Spleen (tissue), 11 donors: ENCODE data around the gene SLC4A4. TPM values are rescaled to one million over a fixed set of nuclear protein-coding genes. Genes with fewer than 3 reads are reported as not detected.
"Not testable (repeated sequence)": the region's sequence is repeated elsewhere in the genome, so short reads cannot be mapped to it uniquely, and the experiment has no call there.

Experiments
- DNase-seq: peaks from one replicate; pipeline ENCODE4 v3.0.0-alpha.2; 2020
- H3K27ac ChIP-seq, 8 donors: fragments of 200-600 bp; sonication (generic) in 7 of 8; 1 replicate in 4 of 8; 2 replicates in 4 of 8; pipeline versions ENCODE4 v1.5.0 to v1.8.0; 2016 to 2021; ENCODE audit warnings: inconsistent platforms in 4 of 8, mild to moderate bottlenecking in 4 of 8, moderate library complexity in 1 of 8
- H3K27me3 ChIP-seq, 7 donors: fragments of 200-600 bp; sonication (generic) in 6 of 7; replicated peaks in 1 of 7; 1 replicate in 4 of 7; 2 replicates in 3 of 7; pipeline versions ENCODE4 v1.5.0 to v1.8.0; 2016 to 2021; ENCODE audit warnings: inconsistent platforms in 3 of 7, mild to moderate bottlenecking in 1 of 7
- H3K36me3 ChIP-seq, 6 donors: fragments of 200-600 bp; sonication (generic) in 5 of 6; 1 replicate in 4 of 6; 2 replicates in 2 of 6; pipeline versions ENCODE4 v1.5.0 to v1.8.0; 2016 to 2021; ENCODE audit warnings: inconsistent platforms in 2 of 6
- H3K4me1 ChIP-seq, 6 donors: fragments of 200-600 bp; sonication (generic) in 5 of 6; 1 replicate in 3 of 6; 2 replicates in 3 of 6; pipeline versions ENCODE4 v1.5.0 to v1.8.0; 2016 to 2021; ENCODE audit warnings: inconsistent platforms in 3 of 6
- H3K4me3 ChIP-seq, 8 donors: fragments of 200-600 bp; sonication (generic) in 7 of 8; 1 replicate in 4 of 8; 2 replicates in 4 of 8; pipeline versions ENCODE4 v1.5.0 to v1.8.0; 2016 to 2021; ENCODE audit warnings: inconsistent platforms in 4 of 8, mild to moderate bottlenecking in 4 of 8, moderate library complexity in 2 of 8
- H3K9me3 ChIP-seq, 8 donors: fragments of 200-600 bp; sonication (generic) in 7 of 8; 1 replicate in 4 of 8; 2 replicates in 4 of 8; pipeline versions ENCODE4 v1.5.0 to v1.8.0; 2016 to 2021; ENCODE audit warnings: inconsistent platforms in 4 of 8
- POLR2A ChIP-seq, 3 donors: fragments of 450-650 bp; IDR thresholded peaks; one replicate each; pipeline ENCODE4 v1.5.1; 2017; ENCODE audit warnings: antibody characterized with exemption in 3 of 3, mild to moderate bottlenecking in 1 of 3
- POLR2AphosphoS5 ChIP-seq, 3 donors: sonication (generic); formaldehyde crosslinking; IDR thresholded peaks; one replicate each; pipeline ENCODE4 v1.5.1; 2017; ENCODE audit warnings: antibody characterized with exemption in 3 of 3
- WGBS, 5 donors: extraction: QIAGEN DNeasy Blood & Tissue Kit in 3 of 5; methylation state at CpG; one replicate each; pipeline versions ENCODE4 v1.1.5 to v1.1.7; 2013 to 2018; 5-methylcytosine and 5-hydroxymethylcytosine counted together
- intact Hi-C: fragments of 100-400 bp; cut with DNase I; formaldehyde crosslinking; loops from one replicate; pipeline ENCODE4 v1.15.0; 2023; ENCODE audit warnings: low total_unique reads
- polyA plus RNA-seq, 3 donors: library from polyadenylated mRNA; stranded (reverse); fragments of 200-250 nt; gene quantifications; one replicate each; pipeline ENCODE4 v1.2.1, GENCODE V29; 2013
- total RNA-seq, 7 donors: library from RNA; depleted of rRNA in 3 of 7; stranded (reverse); fragments of >200 nt in 3 of 7; fragmentation: NEBNext Ultra II Directional in 4 of 7; extraction: Animal tissue kit (Norgen Biotek cat#: 25700) in 4 of 7; gene quantifications; one replicate each; pipeline versions ENCODE4 v1.1.0 to v1.2.1, GENCODE V29; 2016 to 2021
- TF ChIP-seq, protein P1 (sequence below), 11 experiments: fragments of 200-600 bp in 7 of 11; fragments of 450-650 bp in 4 of 11; sonication (generic) in 4 of 11; IDR thresholded peaks in 8 of 11; conservative IDR thresholded peaks in 3 of 11; 1 replicate in 7 of 11; 2 replicates in 4 of 11; pipeline versions ENCODE4 v1.4.0 to v1.8.0; 2016 to 2021; ENCODE audit warnings: antibody characterized with exemption in 11 of 11, inconsistent platforms in 4 of 11, mild to moderate bottlenecking in 1 of 11
- donor health status: healthy with polysubstance abuse.
- donor health status: DM: no; HTN: no; CAD: no; lungs with moderate emphysema.
- donor health status: DM: no; HTN: no; CAD: no.
- donor health status: Bipolar disorder and iron deficiency.
- donor health status: healthy.
- donor health status: DM: no; HTN: no; CAD: no.
- donor health status: DM: yes; HTN: yes; CAD: no.

SLC4A4 gene
- total and polyA plus RNA-seq, 10 donors: 0.07 to 3.4 (median 1.4) TPM

DNA sequence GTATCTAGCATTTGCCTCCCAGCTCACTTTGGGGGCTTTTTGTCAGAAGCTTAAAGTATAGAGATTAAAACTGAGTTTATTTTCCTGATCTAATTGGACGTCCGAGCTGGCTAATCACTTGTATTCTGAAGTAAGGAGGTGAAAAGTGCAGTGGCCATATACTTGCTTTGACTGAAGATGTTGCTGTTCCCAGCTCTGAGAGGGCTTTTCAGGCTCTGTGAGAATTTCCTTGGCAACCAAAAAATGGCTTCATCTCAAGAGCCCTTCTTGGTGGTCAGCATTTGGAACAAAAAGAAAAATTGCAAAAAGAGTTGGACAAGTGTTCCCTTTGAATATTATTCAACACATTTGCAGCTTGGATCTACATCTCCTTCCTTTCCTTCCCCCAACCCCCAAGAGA is 67.0 kb downstream of the SLC4A4 start:
- Histone ChIP-seq H3K36me3 (no peaks in the 10 kb centered on the region), H3K4me3 (no peak overlapping the region), H3K27me3 (no peaks in the 10 kb centered on the region), H3K4me1 (no peaks in the 10 kb centered on the region), H3K27ac (no peak overlapping the region), H3K9me3 (peaks cover 0 to 24% (median 15%) of the 10 kb centered on the region in 8 donors)
- WGBS, 5 donors: 81 to 90% (median 86%) methylated on average over 2 of the region's 2 CpGs
- DNase-seq: no peak
- intact Hi-C loops: no loop called here
- TF ChIP-seq POLR2AphosphoS5 (IDR thresholded peaks at IDR 0.05) (no peak), POLR2A (IDR thresholded peaks at IDR 0.05) (no peak)
- TF ChIP-seq, protein P1, sequence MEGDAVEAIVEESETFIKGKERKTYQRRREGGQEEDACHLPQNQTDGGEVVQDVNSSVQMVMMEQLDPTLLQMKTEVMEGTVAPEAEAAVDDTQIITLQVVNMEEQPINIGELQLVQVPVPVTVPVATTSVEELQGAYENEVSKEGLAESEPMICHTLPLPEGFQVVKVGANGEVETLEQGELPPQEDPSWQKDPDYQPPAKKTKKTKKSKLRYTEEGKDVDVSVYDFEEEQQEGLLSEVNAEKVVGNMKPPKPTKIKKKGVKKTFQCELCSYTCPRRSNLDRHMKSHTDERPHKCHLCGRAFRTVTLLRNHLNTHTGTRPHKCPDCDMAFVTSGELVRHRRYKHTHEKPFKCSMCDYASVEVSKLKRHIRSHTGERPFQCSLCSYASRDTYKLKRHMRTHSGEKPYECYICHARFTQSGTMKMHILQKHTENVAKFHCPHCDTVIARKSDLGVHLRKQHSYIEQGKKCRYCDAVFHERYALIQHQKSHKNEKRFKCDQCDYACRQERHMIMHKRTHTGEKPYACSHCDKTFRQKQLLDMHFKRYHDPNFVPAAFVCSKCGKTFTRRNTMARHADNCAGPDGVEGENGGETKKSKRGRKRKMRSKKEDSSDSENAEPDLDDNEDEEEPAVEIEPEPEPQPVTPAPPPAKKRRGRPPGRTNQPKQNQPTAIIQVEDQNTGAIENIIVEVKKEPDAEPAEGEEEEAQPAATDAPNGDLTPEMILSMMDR (IDR thresholded peaks at IDR 0.05 in 8 of 11, conservative IDR thresholded peaks at IDR 0.05 in 3 of 11): no peak

DNA sequence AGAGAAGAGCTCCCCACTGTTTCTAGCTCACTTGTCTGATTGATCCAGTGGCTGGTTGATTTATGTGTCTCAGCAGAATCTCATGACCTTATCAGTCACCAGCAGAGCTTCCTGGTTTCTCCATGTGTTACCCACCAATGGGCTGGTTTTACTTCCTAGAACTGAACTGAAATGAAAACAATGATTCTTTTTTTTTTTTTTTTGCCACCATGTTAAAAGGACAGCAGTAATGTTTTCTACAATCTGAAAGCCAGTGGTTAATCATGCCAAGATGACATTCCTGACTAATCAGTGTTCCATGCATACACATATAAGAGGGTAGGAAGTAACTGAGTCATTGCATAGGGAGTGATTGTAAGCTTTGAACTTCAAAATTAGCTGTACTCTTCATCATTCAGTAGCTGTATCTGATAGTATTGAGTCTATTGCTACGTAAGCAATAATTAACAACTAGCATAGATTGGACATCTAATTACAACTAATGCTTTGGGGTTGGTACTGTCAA is 67.7 kb downstream of the SLC4A4 start:
- Histone ChIP-seq H3K27me3 (no peaks in the 10 kb centered on the region), H3K4me1 (no peaks in the 10 kb centered on the region), H3K27ac (no peak overlapping the region), H3K36me3 (no peaks in the 10 kb centered on the region), H3K4me3 (no peak overlapping the region), H3K9me3 (peaks cover 0 to 24% (median 15%) of the 10 kb centered on the region in 8 donors)
- no peak for TF ChIP-seq POLR2A (IDR thresholded peaks at IDR 0.05)
- TF ChIP-seq, protein P1 (IDR thresholded peaks at IDR 0.05 in 8 of 11, conservative IDR thresholded peaks at IDR 0.05 in 3 of 11): no peak
- TF ChIP-seq POLR2AphosphoS5 (IDR thresholded peaks at IDR 0.05): no peak
- intact Hi-C loops: no loop called here
- 72 to 100% (median 89%) methylated on average over 1 of the region's 1 CpG for WGBS, 5 donors
- DNase-seq: no peak

DNA sequence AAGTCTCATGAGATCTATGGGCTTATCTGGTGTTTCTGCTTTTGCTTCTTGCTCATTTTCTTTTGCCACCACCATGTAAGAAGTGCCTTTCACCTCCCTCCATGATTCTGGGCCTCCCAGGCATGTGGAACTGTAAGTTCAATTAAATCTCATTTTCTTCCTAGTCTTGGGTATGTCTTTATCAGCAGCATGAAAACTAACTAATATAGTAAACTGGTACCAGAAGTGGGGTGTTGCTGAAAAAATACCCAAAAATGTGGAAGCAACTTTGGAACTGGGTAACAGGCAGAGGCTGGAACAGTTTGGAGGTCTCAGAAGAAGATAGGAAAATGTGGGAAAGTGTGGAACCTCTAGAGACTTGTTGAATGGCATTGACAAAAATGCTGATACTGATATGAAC is 70.1 kb downstream of the SLC4A4 start:
- peaks cover 0 to 24% (median 15%) of the 10 kb centered on the region in 8 donors for H3K9me3 ChIP-seq
- intact Hi-C loops, H3K36me3 ChIP-seq, H3K27me3 ChIP-seq, H3K27ac ChIP-seq, H3K4me3 ChIP-seq, H3K4me1 ChIP-seq, DNase-seq: not testable (repeated sequence)

DNA sequence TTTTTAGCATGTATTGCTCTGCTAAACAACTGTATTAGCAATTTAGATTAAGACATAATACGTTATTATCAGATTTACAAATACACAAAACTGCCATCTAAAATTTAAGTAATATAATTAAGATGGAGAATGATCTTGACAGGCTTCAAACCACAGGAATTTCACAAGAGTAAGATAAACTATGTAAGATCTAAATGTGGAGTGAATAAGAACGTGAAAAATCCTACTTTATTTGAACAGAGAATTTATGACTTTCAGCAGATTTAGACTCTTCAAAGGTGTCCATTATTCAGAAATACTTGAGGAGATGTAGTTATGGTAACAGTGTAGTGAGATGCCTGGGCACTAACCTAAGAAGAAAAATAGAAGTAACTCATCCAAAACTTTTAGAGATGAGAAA is 73.2 kb downstream of the SLC4A4 start:
- no peak for DNase-seq
- Histone ChIP-seq H3K36me3 (no peaks in the 10 kb centered on the region), H3K4me3 (no peak overlapping the region), H3K9me3 (peaks cover 0 to 24% (median 15%) of the 10 kb centered on the region in 8 donors), H3K27ac (no peak overlapping the region), H3K27me3 (no peaks in the 10 kb centered on the region), H3K4me1 (no peaks in the 10 kb centered on the region)
- WGBS, 5 donors: 36 to 54% (median 43%) methylated on average over 2 of the region's 2 CpGs
- intact Hi-C loops: no loop called here
- TF ChIP-seq POLR2A (IDR thresholded peaks at IDR 0.05) (no peak), POLR2AphosphoS5 (IDR thresholded peaks at IDR 0.05) (no peak)
- TF ChIP-seq, protein P1 (IDR thresholded peaks at IDR 0.05 in 8 of 11, conservative IDR thresholded peaks at IDR 0.05 in 3 of 11): no peak

DNA sequence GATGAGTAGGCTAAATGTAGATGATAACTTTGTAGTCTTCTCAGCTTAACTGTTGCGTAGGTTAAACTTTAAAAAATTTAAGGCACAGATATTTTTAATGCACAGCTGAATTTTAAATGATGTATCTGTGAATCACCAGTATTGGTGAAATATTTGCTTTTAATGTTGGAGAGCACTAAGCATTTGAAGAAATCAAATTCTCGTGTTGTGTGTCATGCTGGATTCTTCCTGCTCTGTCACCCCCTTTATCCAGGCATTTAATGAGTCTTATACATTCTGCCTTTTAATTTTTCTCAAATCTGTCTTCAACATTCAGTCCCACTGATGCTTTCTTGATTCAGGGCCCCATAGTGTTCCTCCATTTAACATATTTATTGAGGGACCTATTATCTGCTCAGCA is 76.7 kb downstream of the SLC4A4 start:
- 73 to 96% (median 85%) methylated on average over 2 of the region's 2 CpGs for WGBS, 5 donors
- Histone ChIP-seq H3K4me1 (no peaks in the 10 kb centered on the region), H3K4me3 (no peak overlapping the region), H3K36me3 (no peaks in the 10 kb centered on the region), H3K9me3 (no peaks in the 10 kb centered on the region), H3K27me3 (no peaks in the 10 kb centered on the region), H3K27ac (no peak overlapping the region)
- intact Hi-C loops: no loop called here
- no peak for DNase-seq
- TF ChIP-seq, protein P1 (IDR thresholded peaks at IDR 0.05 in 8 of 11, conservative IDR thresholded peaks at IDR 0.05 in 3 of 11): no peak
- TF ChIP-seq POLR2AphosphoS5 (IDR thresholded peaks at IDR 0.05) (no peak), POLR2A (IDR thresholded peaks at IDR 0.05) (no peak)
